Transverse colon (tissue), 4 donors: ENCODE measurements around the gene IL20RA. TPM values are rescaled to one million over a fixed set of nuclear protein-coding genes. Genes with fewer than 3 reads are reported as not detected.

Source experiments
- DNase-seq: peaks from one replicate; pipeline ENCODE4 v3.0.0-alpha.2; 2019
- H3K27ac ChIP-seq, 4 donors: fragments of 200-600 bp; sonication (generic); 2 replicates each; pipeline ENCODE4 v1.5.1; 2016 to 2018; ENCODE audit warnings: inconsistent platforms in 4 of 4
- H3K27me3 ChIP-seq: fragments of 200-600 bp; sonication (generic); 2 replicates; pipeline ENCODE4 v1.5.1; 2017; ENCODE audit warnings: inconsistent platforms
- H3K36me3 ChIP-seq, 4 donors: fragments of 200-600 bp; sonication (generic); 2 replicates each; pipeline ENCODE4 v1.5.1; 2017 to 2019; ENCODE audit warnings: inconsistent platforms in 4 of 4
- H3K4me1 ChIP-seq, 4 donors: fragments of 200-600 bp; sonication (generic); 2 replicates each; pipeline ENCODE4 v1.5.1; 2017 to 2020; ENCODE audit warnings: inconsistent platforms in 4 of 4
- H3K4me3 ChIP-seq, 4 donors: fragments of 200-600 bp; sonication (generic); 1 replicate in 1 of 4; 2 replicates in 3 of 4; pipeline versions ENCODE4 v1.5.1 to v1.6.1; 2017 to 2019; ENCODE audit warnings: inconsistent platforms in 4 of 4
- H3K9me3 ChIP-seq, 2 donors: fragments of 200-600 bp; sonication (generic); 2 replicates each; pipeline ENCODE4 v1.5.1; 2017 to 2019; ENCODE audit warnings: inconsistent platforms in 2 of 2
- EP300 ChIP-seq: sonication (generic); formaldehyde crosslinking; IDR thresholded peaks from one replicate; pipeline ENCODE4 v1.6.1; 2017; ENCODE audit warnings: antibody characterized with exemption, low read depth
- POLR2A ChIP-seq: fragments of 450-650 bp; IDR thresholded peaks from one replicate; pipeline ENCODE4 v1.6.1; 2016; ENCODE audit warnings: antibody characterized with exemption, mild to moderate bottlenecking, moderate library complexity
- POLR2AphosphoS5 ChIP-seq, 3 donors: sonication (generic); formaldehyde crosslinking; IDR thresholded peaks; one replicate each; pipeline ENCODE4 v1.6.1; 2016; ENCODE audit warnings: antibody characterized with exemption in 3 of 3
- WGBS, 2 donors: methylation state at CpG; one replicate each; pipeline ENCODE4 v1.1.5; 2018; ENCODE audit warnings: low coverage in 1 of 2; 5-methylcytosine and 5-hydroxymethylcytosine counted together
- in situ Hi-C, 4 donors: fragments of 200-750 bp; cut with MboI; loops; one replicate each; pipeline versions ENCODE4 v1.15.0 to v1.15.1; 2017; ENCODE audit warnings: low sequenced_read_pairs in 3 of 4, low pct_ligation_motif_present in 1 of 4, low pct_unique_long_range_greater_than_20kb in 1 of 4
- intact Hi-C: fragments of 100-400 bp; cut with DNase I; formaldehyde crosslinking; loops from one replicate; pipeline ENCODE4 v1.15.1; 2023; ENCODE audit warnings: low total_unique reads
- total RNA-seq, 4 donors: library from RNA; depleted of rRNA; stranded (reverse); fragments of >200 nt; gene quantifications; one replicate each; pipeline ENCODE4 v1.1.0, GENCODE V29; 2016
- TF ChIP-seq, protein P1 (sequence below), 5 experiments: fragments of 200-600 bp in 3 of 5; fragments of 450-650 bp in 2 of 5; sonication (generic) in 3 of 5; IDR thresholded peaks; 1 replicate in 2 of 5; 2 replicates in 3 of 5; pipeline ENCODE4 v1.5.1; 2016 to 2017; ENCODE audit warnings: antibody characterized with exemption in 5 of 5, inconsistent platforms in 3 of 5, mild to moderate bottlenecking in 2 of 5, moderate library complexity in 1 of 5

Gene IL20RA
- total RNA-seq, 4 donors from 2014 or later = 7.4 to 20.5 (median 11.3) TPM

GRCh38 chr6:136959471-136959891 is 85.3 kb downstream of the IL20RA start:
- no peak for TF ChIP-seq POLR2AphosphoS5 (IDR thresholded peaks at IDR 0.05)
- TF ChIP-seq POLR2A = no peak
- TF ChIP-seq EP300 = no peak
- TF ChIP-seq, protein P1, sequence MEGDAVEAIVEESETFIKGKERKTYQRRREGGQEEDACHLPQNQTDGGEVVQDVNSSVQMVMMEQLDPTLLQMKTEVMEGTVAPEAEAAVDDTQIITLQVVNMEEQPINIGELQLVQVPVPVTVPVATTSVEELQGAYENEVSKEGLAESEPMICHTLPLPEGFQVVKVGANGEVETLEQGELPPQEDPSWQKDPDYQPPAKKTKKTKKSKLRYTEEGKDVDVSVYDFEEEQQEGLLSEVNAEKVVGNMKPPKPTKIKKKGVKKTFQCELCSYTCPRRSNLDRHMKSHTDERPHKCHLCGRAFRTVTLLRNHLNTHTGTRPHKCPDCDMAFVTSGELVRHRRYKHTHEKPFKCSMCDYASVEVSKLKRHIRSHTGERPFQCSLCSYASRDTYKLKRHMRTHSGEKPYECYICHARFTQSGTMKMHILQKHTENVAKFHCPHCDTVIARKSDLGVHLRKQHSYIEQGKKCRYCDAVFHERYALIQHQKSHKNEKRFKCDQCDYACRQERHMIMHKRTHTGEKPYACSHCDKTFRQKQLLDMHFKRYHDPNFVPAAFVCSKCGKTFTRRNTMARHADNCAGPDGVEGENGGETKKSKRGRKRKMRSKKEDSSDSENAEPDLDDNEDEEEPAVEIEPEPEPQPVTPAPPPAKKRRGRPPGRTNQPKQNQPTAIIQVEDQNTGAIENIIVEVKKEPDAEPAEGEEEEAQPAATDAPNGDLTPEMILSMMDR (IDR thresholded peaks at IDR 0.05) = no peak
- no peaks in the 10 kb centered on the region for H3K36me3 ChIP-seq
- peaks cover 8 to 61% (median 34%) of the 10 kb centered on the region in 4 donors for H3K4me1 ChIP-seq
- no peaks in the 10 kb centered on the region for H3K9me3 ChIP-seq
- peaks cover 3% of the 10 kb centered on the region for H3K27me3 ChIP-seq
- in situ Hi-C loops = no loop called here
- WGBS, 2 donors = 40% methylated on average over 13 of the region's 14 CpGs; no CpG with 5 or more reads in 1 of the 2 donors
- peak; percentile 75 for DNase-seq
- intact Hi-C loops = no loop called here
- no peak overlapping the region for H3K4me3 ChIP-seq
- peak overlapping the region; percentile 70 to 86 (median 78) for H3K27ac ChIP-seq

DNA sequence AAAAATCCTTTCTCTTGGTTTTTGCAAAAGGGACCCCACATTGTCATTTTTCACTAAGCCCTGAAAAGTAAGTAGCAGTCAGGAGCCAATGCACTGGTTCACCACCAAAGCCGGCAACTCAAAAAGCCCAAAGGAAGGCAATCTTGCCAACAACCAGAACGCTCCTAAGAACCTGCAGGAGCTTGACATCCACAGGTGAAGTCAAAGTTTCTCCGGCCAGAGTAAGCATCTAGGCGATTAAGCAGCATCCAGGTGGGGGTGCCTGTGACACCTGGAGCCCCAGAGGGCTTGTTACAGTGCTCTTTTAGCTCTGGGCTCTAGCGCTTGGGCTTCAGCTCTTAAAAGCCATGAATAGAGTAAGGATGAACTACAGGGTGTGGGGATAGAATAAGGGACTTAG is 86.6 kb downstream of the IL20RA start:
- H3K27ac ChIP-seq = no peak overlapping the region
- no peak for DNase-seq
- WGBS, 2 donors = 92 to 100% methylated on average over 1 to 5 of the region's 5 CpGs
- in situ Hi-C loops = no loop called here
- H3K4me1 ChIP-seq = peaks cover 8 to 48% (median 25%) of the 10 kb centered on the region in 4 donors
- no peak for TF ChIP-seq POLR2A
- no peak for TF ChIP-seq POLR2AphosphoS5 (IDR thresholded peaks at IDR 0.05)
- TF ChIP-seq EP300 = no peak
- no peak overlapping the region for H3K4me3 ChIP-seq
- H3K9me3 ChIP-seq = no peaks in the 10 kb centered on the region
- H3K36me3 ChIP-seq = no peaks in the 10 kb centered on the region
- H3K27me3 ChIP-seq = peaks cover 3% of the 10 kb centered on the region
- intact Hi-C loops = no loop called here

DNA sequence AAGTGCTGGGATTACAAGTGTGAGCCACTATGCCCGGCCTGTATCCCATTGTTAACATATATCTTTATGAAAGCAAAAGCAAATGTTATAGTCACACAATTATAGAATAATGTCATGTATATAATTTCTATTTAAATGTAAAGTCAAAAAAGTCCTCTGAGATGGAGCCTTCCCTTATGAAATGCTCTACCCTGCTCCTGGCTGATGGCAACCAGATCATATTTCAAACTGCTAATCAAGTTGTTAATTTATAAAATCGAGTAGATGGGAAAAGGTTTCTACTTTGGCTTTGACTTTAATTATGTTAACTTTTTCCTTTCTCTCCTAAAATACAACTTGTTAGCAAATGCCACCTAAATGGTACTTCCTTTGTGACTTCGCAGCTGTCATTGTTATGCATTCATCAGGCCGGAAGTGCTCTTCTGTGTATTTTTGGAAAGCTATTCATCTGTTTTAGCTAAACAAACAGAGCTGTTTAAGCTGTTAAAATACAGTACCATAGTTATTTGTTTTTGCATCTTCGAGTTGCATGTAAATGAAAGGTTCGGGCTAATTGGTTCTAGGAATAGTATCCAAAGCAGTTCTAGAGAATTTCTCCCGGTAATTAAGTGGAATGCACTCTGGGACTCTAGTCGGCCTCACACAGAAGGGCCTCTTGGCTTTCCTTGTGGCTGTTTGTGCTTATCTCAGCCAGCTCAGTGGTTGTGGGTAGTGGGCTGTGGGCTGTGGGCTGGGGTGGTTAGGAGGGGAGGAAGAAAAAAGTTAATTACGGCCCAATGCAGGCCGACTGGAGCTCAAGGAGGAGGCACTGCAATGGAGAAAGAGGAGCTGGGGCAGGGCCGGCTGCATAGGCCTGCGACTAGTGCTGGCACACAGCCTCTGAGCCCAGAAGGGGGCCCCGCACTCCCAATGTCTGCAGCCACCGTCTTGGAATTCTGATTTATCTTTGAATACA is 87.9 kb downstream of the IL20RA start:
- DNase-seq = no peak
- Histone ChIP-seq H3K4me1 (peaks cover 8 to 35% (median 18%) of the 10 kb centered on the region in 4 donors), H3K4me3 (no peak overlapping the region), H3K36me3 (no peaks in the 10 kb centered on the region), H3K27me3 (peaks cover 3% of the 10 kb centered on the region), H3K27ac (no peak overlapping the region), H3K9me3 (no peaks in the 10 kb centered on the region)
- 53 to 55% methylated on average over 8 to 14 of the region's 14 CpGs for WGBS, 2 donors
- intact Hi-C loops = no loop called here
- TF ChIP-seq, protein P1 (IDR thresholded peaks at IDR 0.05) = no peak
- TF ChIP-seq EP300 = no peak
- in situ Hi-C loops = no loop called here

GRCh38 chr6:136955123-136955522 is 89.6 kb downstream of the IL20RA start:
- in situ Hi-C loops = no loop called here
- intact Hi-C loops = no loop called here
- TF ChIP-seq POLR2AphosphoS5 (IDR thresholded peaks at IDR 0.05) (no peak), EP300 (no peak), POLR2A (no peak)
- TF ChIP-seq, protein P1 (IDR thresholded peaks at IDR 0.05) = no peak

More at GRCh38 chr6:136955123-136955522, 89.6 kb downstream of the IL20RA start:
- Histone ChIP-seq H3K4me1 (peaks cover 8 to 17% (median 14%) of the 10 kb centered on the region in 4 donors), H3K27me3 (peaks cover 3% of the 10 kb centered on the region), H3K9me3 (no peaks in the 10 kb centered on the region), H3K36me3 (no peaks in the 10 kb centered on the region), H3K4me3 (no peak overlapping the region), H3K27ac (no peak overlapping the region)
- WGBS, 2 donors = 80% methylated on average over 3 of the region's 3 CpGs; no CpG with 5 or more reads in 1 of the 2 donors
- DNase-seq = no peak
